Posterior vena cava (tissue), 2 donors: ENCODE data around the gene ANXA8. TPM values are rescaled to one million over a fixed set of nuclear protein-coding genes. Genes with fewer than 3 reads are reported as not detected.
"Not testable (repeated sequence)": the region's sequence is repeated elsewhere in the genome, so short reads cannot be mapped to it uniquely, and the experiment has no call there.

Experiments
- DNase-seq: peaks from one replicate; pipeline ENCODE4 v3.0.0-alpha.2; 2020; ENCODE audit warnings: low spot score
- intact Hi-C, 2 donors: fragments of 100-400 bp; cut with DNase I; formaldehyde crosslinking; loops; one replicate each; pipeline versions ENCODE4 v1.14.1 to v1.14.2; 2022 to 2023
- long read RNA-seq, 2 donors: library from polyadenylated mRNA; unstranded; transcript quantifications; one replicate each; pipeline ENCODE4 v2.0.0, GENCODE V29; 2020 to 2021
- total RNA-seq, 2 donors: library from RNA; stranded (reverse); fragmentation: NEBNext Ultra II Directional; extraction: Animal tissue kit (Norgen Biotek cat#: 25700); gene quantifications; one replicate each; pipeline ENCODE4 v1.2.1, GENCODE V29; 2021
- donor health status: DM: yes; HTN: yes; CAD: no.
- donor health status: DM: yes; HTN: yes; CAD: no.

Gene ANXA8, protein sequence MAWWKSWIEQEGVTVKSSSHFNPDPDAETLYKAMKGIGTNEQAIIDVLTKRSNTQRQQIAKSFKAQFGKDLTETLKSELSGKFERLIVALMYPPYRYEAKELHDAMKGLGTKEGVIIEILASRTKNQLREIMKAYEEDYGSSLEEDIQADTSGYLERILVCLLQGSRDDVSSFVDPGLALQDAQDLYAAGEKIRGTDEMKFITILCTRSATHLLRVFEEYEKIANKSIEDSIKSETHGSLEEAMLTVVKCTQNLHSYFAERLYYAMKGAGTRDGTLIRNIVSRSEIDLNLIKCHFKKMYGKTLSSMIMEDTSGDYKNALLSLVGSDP
- total RNA-seq, result not detected
- long read RNA-seq, donor 1, result 0 reads
- long read RNA-seq, donor 2, result 0 reads

GRCh38 chr10:47483923-47484322, at the start of gene ANXA8:
ANXA8 (minus strand) TSS chr10:47484115; CDS start chr10:47483933, 182 bp downstream.
- DNase-seq, intact Hi-C loops: not testable (repeated sequence)

GRCh38 chr10:47523475-47523874, 39.6 kb upstream of the ANXA8 start, which contains the start of gene AGAP9:
AGAP9 (minus strand) TSS chr10:47523638; CDS start chr10:47523526, 112 bp downstream.
- DNase-seq, result peak; percentile 30
- intact Hi-C loops, result not testable (repeated sequence)

DNA sequence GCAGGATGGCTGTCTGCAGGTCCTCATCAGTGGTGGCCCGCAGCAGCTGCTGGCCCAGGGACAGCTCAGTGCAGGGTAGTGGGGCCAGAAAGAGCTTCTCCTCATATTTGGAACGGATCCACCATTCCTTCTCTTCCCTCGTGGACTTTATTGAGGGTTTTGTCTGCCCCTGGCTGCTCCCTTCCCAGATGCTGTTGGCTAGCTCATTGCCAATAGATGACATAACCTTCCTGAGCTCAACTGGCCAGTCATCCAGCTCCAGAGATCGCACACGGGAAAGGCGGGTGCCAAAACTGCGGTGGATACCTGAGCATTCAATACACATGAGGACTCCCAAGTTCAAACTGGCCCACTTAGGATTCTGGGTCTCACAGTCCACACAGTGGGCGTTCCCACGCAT, 18.4 kb upstream of the ANXA8 start:
- intact Hi-C loops, DNase-seq: not testable (repeated sequence)

GRCh38 chr10:47494226-47494625, 10.3 kb upstream of the ANXA8 start:
- DNase-seq, intact Hi-C loops: not testable (repeated sequence)

DNA sequence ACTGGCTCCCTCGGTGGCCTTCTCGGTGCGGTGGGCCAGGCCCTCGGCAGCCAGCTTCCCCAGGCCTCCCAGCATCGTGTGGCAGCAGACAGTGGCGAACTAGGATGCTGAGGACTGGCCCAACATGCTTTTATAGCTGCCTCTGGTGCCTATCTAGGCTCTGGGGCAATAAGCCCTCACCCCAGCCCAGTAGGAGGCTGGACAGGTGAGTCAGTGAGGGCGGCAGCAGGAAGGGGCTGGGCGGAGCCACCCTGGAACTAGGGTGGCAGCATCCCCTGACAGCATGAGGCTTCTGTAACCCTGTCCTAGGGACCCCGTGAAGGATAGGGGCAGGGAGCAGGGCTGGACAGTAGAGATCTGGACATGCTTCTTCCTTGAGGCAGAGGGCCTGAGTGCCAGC, 7.7 kb upstream of the ANXA8 start, which contains the start of gene FAM25G:
TSS of gene FAM25G (minus strand) at position 101 of the 400 bp plus-strand sequence. CDS start at position 75, 26 bp downstream.
- intact Hi-C loops, DNase-seq: not testable (repeated sequence)

- intact Hi-C loops, DNase-seq: not testable (repeated sequence)
Measured at GRCh38 chr10:47489630-47490029, 5.7 kb upstream of the ANXA8 start.

DNA sequence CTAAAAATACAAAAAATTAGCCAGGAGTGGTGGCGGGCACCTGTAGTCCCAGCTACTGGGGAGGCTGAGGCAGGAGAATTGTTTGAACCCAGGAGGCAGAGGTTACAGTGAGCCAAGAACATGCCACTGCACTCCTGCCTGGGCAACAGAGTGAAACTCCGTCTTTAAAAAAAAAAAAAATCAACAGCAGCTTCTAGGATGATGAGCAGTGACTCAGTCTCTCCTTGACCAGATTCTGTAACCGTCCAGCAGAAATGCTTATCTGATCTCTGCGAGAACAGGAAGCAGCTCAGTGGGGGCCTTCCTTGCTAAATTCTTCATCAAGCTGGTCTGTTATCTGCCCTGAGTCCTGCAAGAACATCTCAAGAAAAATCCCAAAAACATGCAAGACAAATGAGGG, 2.0 kb upstream of the ANXA8 start:
- DNase-seq, intact Hi-C loops: not testable (repeated sequence)

GRCh38 chr10:47484786-47485185, 871 bp upstream of the ANXA8 start:
- DNase-seq, intact Hi-C loops: not testable (repeated sequence)

DNA sequence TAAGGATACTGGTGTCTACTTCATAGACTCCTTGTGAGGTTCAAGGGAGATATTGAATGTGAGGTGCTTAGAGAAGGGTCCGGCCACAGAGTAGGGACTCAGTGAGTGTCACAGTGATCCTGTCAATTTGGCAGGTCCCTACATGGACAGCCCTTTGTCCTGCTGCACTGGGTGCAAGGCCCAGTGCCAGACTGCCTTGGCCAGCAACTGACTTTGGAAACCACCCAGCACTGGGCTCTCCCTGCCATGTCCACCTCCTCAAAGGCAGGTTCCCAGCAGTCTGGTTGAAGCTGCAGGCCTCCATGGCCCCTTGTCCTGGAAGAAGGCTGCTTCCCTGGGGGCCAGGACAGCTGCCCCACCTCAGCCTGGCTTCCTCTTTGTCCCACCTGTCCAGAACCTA, 1.5 kb downstream of the ANXA8 start:
- DNase-seq, intact Hi-C loops: not testable (repeated sequence)

DNA sequence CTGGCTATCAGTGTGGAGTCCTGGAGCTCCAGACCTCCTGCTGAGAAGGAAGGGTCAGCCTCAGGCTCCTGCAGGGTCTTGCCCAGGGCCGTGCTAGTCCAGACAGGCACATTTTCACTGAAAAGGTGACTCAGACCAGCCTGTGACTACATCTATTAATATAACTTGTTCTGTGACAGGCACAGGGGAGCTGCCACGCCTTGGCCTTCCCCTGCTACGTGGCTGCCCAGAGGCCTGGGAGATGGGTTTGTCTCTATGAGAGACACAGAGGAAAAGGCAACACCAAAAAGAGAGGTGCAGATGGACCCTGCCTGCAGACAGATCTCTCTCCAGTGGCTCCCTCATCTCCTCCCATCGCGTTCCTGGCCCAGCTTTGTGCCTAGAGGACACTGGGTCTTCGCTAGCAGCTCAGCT, 2.1 kb downstream of the ANXA8 start:
- DNase-seq, intact Hi-C loops: not testable (repeated sequence)

DNA sequence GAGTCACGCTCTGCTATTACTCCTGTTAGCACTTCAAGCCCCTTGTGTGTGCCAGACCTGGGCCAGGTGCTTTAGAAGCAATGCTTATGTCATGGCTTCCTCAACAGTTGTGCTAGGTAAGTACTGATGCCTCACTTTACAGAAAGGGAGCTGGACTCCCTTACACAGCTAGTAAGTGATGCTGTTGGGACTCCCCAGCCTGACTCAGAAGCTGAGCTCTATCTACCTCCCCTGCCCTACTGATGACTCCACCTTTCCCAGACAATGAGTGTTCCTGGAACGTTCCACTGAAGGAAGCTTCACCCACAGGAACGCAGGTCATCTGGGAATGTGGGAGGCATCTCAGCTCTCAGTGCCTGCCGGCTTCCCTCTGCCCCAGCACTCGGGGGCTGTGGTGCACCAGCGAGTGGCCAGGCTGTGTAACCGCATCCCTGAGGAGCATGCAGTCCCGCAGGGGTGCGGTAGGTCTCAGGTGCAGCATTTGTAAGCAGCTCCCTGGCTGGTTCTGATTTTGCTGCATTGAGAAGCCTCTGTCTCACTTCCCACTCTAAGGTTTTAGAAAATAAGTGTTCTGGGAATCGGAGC, 2.6 kb downstream of the ANXA8 start:
- DNase-seq, intact Hi-C loops: not testable (repeated sequence)

DNA sequence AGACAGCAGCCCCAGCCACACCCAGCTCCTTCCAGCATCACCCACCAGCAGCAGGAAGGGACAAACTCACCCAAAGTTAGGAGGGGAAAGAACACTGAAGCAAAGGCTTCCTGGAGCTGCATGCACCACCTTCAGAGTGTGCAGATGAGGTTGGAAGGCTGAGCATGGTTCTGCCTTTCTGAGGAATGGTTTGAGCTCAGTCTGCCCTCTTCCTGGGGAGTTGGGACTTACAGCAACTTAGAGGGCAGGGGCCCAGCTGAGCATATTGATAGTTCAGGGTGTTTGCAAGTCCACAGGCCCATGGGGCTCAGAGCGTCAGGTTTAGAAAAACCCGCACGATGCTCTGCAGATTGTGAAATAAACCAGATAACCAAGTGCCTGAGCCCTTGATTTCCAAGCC, 3.8 kb downstream of the ANXA8 start:
- DNase-seq, intact Hi-C loops: not testable (repeated sequence)

- intact Hi-C loops, DNase-seq: not testable (repeated sequence)
Measured at GRCh38 chr10:47478114-47478513, 5.8 kb downstream of the ANXA8 start.

- peak; percentile 51 for DNase-seq
- intact Hi-C loops, result not testable (repeated sequence)
Measured at GRCh38 chr10:47477078-47477477, 6.8 kb downstream of the ANXA8 start.

DNA sequence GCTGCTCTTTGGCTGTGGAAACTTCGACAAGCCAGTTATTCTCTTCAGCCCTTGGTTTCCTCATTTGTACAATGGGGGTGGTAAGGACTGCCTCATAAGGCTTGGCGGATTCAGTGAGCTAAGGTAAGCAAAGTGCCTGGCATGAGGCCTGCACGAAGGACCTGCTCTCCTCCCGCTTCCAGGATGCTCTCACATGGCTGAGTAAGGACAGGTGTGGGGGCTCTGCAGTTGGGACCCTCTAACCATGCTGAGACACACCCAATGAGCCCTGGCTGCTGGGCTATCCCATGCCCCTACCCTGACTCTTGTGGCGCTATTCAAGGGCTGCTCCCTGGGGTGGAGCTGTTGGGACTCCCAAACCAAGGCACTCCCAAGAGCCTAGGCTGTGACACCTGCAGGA, 8.8 kb downstream of the ANXA8 start:
- DNase-seq, result not testable (repeated sequence)

GRCh38 chr10:47473516-47473915, 10.4 kb downstream of the ANXA8 start:
- intact Hi-C loops, result not testable (repeated sequence)

More for the DNA sequence above, 8.8 kb downstream of the ANXA8 start:
- intact Hi-C loops, result not testable (repeated sequence)

GRCh38 chr10:47472647-47473046, 11.3 kb downstream of the ANXA8 start:
- intact Hi-C loops, DNase-seq: not testable (repeated sequence)

More at GRCh38 chr10:47473516-47473915, 10.4 kb downstream of the ANXA8 start:
- not testable (repeated sequence) for DNase-seq

- intact Hi-C loops, DNase-seq: not testable (repeated sequence)
Measured at GRCh38 chr10:47472072-47472471, 11.8 kb downstream of the ANXA8 start.

DNA sequence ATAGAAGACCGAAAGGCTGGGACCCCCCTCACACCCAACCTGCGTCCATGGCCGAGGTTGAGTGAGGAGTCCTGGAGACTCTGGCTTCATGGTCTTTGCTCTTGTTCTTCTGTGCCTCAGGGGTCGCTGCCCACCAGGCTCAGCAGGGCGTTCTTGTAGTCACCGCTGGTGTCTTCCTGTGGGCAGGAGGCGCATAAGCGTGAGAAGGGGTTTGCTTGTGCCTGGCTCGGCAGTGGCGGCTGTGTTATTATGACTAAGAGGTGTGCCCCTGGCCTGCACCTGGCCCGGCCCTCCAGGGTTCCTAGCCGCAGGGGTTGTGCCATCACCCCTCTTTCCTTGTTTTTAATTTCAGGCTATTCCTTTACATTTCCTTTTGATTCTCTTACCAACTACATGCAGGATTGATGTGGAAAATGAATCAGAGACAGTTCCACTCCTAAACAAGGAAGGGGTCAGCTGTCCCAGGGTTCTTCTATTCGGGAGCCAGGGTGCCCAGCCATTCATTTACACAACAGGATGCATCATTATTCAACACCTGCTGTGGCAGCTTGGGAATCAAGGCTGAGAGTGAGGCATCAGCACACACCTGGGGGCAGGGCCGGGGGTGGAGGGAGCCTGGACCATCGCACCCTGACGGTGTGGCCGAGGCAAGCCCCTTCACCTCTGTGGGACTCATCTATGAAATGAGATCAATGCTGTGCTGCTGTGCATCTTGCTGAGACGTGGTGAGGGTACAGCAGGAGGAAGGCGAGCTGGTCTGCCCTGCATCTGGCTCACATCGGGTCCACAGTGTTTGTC, 15.0 kb downstream of the ANXA8 start:
- intact Hi-C loops, DNase-seq: not testable (repeated sequence)
